K562 (cell line): Measurements from ENCODE around the gene PSMB2. TPM values are rescaled to one million over a fixed set of nuclear protein-coding genes. Genes with fewer than 3 reads are reported as not detected.

Experiments
- ARID1B ChIP-seq: fragments of 450-650 bp; IDR thresholded peaks from 2 replicates; pipeline ENCODE4 v1.6.1; 2016; ENCODE audit warnings: antibody characterized with exemption, mild to moderate bottlenecking, inconsistent platforms
- CTCFL ChIP-seq: IDR thresholded peaks from 2 replicates; pipeline ENCODE4 v1.6.1; 2011; ENCODE audit warnings: borderline replicate concordance, low read depth, mild to moderate bottlenecking, moderate library complexity, low read length; ENCODE audit not compliant: insufficient read depth, poor library complexity, severe bottlenecking
- E2F4 ChIP-seq: sonication (generic); formaldehyde crosslinking; IDR thresholded peaks from 2 replicates; pipeline ENCODE4 v1.8.0; 2022; ENCODE audit warnings: mild to moderate bottlenecking, low read depth, missing genetic modification reagents
- ERF ChIP-seq: fragments of 450-650 bp; formaldehyde crosslinking; IDR thresholded peaks from 2 replicates; pipeline ENCODE4 v1.4.0; 2020; ENCODE audit warnings: mild to moderate bottlenecking, mixed read lengths
- GATAD2A ChIP-seq: fragments of 450-650 bp; IDR thresholded peaks from 2 replicates; pipeline ENCODE4 v1.6.1; 2017
- MAFF ChIP-seq: IDR thresholded peaks from 2 replicates; pipeline ENCODE4 v1.6.1; 2012; ENCODE audit warnings: low read length, improper control_type of control experiment
- MLX ChIP-seq, 2 experiments: fragments of 450-650 bp in 1 of 2; sonication (generic) in 1 of 2; formaldehyde crosslinking; conservative IDR thresholded peaks; 2 replicates each; pipeline versions ENCODE4 v1.4.0 to v1.8.1; 2020 to 2022; ENCODE audit warnings: mild to moderate bottlenecking in 1 of 2, missing genetic modification reagents in 1 of 2
- POLR2B ChIP-seq: fragments of 450-650 bp; IDR thresholded peaks from 2 replicates; pipeline ENCODE4 v1.6.1; 2018; ENCODE audit warnings: low read depth; ENCODE audit not compliant: partially characterized antibody
- RB1 ChIP-seq: fragments of 450-650 bp; IDR thresholded peaks from 2 replicates; pipeline ENCODE4 v1.6.1; 2017; ENCODE audit warnings: low read depth, mild to moderate bottlenecking
- SMC3 ChIP-seq: conservative IDR thresholded peaks from 2 replicates; pipeline ENCODE4 v1.6.1; 2011; ENCODE audit warnings: low read depth, low read length, improper control_type of control experiment; ENCODE audit not compliant: insufficient read depth
- ZBTB26 ChIP-seq: fragments of 450-650 bp; formaldehyde crosslinking; IDR thresholded peaks from 2 replicates; pipeline ENCODE4 v1.4.0; 2022; ENCODE audit warnings: missing genetic modification characterization
- ZNF318 ChIP-seq, 2 experiments: fragments of 450-650 bp; IDR thresholded peaks; 2 replicates each; pipeline ENCODE4 v1.6.1; 2016; ENCODE audit warnings: mild to moderate bottlenecking in 2 of 2, borderline replicate concordance in 1 of 2, low read depth in 1 of 2, moderate library complexity in 1 of 2
- polyA plus RNA-seq, 8 experiments: library from polyadenylated mRNA; depleted of rRNA in 4 of 8; stranded (reverse) in 5 of 8; unstranded in 3 of 8; fragments of >200 nt; fragmentation: Nextera tagmentation in 2 of 8; fragmentation: Illumina TruSeq in 1 of 8; extraction: Ambion mirVana in 2 of 8; extraction: Trizol in 1 of 8; gene quantifications; 2 replicates each; pipeline versions ENCODE4 v1.2.1 to v1.2.3, GENCODE V29; 2011 to 2014; ENCODE audit warnings: inconsistent platforms in 1 of 8, missing spikeins in 1 of 8
- total RNA-seq, 7 experiments: library from RNA; depleted of rRNA in 6 of 7; stranded (reverse); fragments of >200 nt in 6 of 7; fragmentation: Illumina TruSeq in 2 of 7; extraction: Trizol in 2 of 7; gene quantifications; 2 replicates each; pipeline versions ENCODE4 v1.2.1 to v1.2.3, GENCODE V29; 2011 to 2021; ENCODE audit warnings: low replicate concordance in 1 of 7

PSMB2 gene
- total and polyA plus RNA-seq, 9 of the 15 experiments (the other 6 are each of a cell fraction or from before 2014, with no cell fraction given): 71.7 to 543 (median 165) TPM

GRCh38 chr1:35564037-35564883, 77.1 kb downstream of the PSMB2 start (continued):
- no peak for TF ChIP-seq ZNF318 (IDR thresholded peaks at IDR 0.05; ENCODE audit: borderline replicate concordance in 1 of 2, low read depth in 1 of 2)
- TF ChIP-seq ZBTB26 (CRISPR knock-in tag): 0 out of 2 replicates have a peak, but pooled peaks have one; percentile 15
- TF ChIP-seq MLX (CRISPR knock-in tag; conservative IDR thresholded peaks at IDR 0.05): peak in 1 of 2 experiments; percentile 72; a peak in 1 of 4 replicates
- no peak for TF ChIP-seq MAFF
- no peak for TF ChIP-seq ERF (CRISPR knock-in tag)
- TF ChIP-seq ARID1B: no peak
- no peak for TF ChIP-seq GATAD2A
- TF ChIP-seq POLR2B: no peak
- peak; percentile 34; the same call in 1 of the 2 replicates for TF ChIP-seq RB1
- TF ChIP-seq CTCFL: peak; percentile 49
- no peak for TF ChIP-seq E2F4 (CRISPR knock-in tag)
- peak; percentile 90 for TF ChIP-seq SMC3
